ENCODE data around the gene PHGDH. TPM values are rescaled to one million over a fixed set of nuclear protein-coding genes. Genes with fewer than 3 reads are reported as not detected.

Gene PHGDH
- total RNA-seq, 2 experiments from 2014 or later: 307 to 322 TPM

GRCh38 chr1:119715542-119715941, 3.8 kb downstream of the PHGDH start:
- H3K27me3 Mint-ChIP-seq: no peaks in the 10 kb centered on the region
- H3K9me3 Mint-ChIP-seq: peaks cover 2% of the 10 kb centered on the region
- POLR2A ChIA-PET: no interaction called here
- CTCF ChIA-PET: interaction anchor here (0.8 to 1.7 kb wide), 3 partner anchors 9 to 40 kb away, joined by 3 to 4 read pairs (median 4); no protein-coding TSS in a partner anchor
- ATAC-seq (no peak), DNase-seq (no peak)
- H3K4me3 Mint-ChIP-seq: peak overlapping the region; percentile 15
- TF ChIP-seq CTCF (IDR thresholded peaks at IDR 0.05): no peak
- H3K36me3 Mint-ChIP-seq (ENCODE audit: low read depth): peaks cover 57% of the 10 kb centered on the region
- intact Hi-C loops (cut with micrococcal nuclease): no loop called here
- peaks cover 50% of the 10 kb centered on the region for H3K4me1 Mint-ChIP-seq (ENCODE audit: low read depth)
- no peak overlapping the region for H3K27ac Mint-ChIP-seq

- CTCF ChIA-PET: interaction anchor here (1.0 kb wide), 1 partner anchor 25 kb away, joined by 4 read pairs; no protein-coding TSS in a partner anchor
- ATAC-seq (no peak), DNase-seq (no peak)
- Mint-ChIP-seq H3K4me1 (ENCODE audit: low read depth) (peaks cover 42% of the 10 kb centered on the region), H3K9me3 (no peaks in the 10 kb centered on the region), H3K36me3 (ENCODE audit: low read depth) (peaks cover 66% of the 10 kb centered on the region), H3K27me3 (no peaks in the 10 kb centered on the region), H3K4me3 (no peak overlapping the region), H3K27ac (no peak overlapping the region)
- no peak for TF ChIP-seq CTCF (IDR thresholded peaks at IDR 0.05)
- POLR2A ChIA-PET: interaction anchor here (0.5 to 0.9 kb wide), 3 partner anchors 10 to 17 kb away, joined by 3 to 4 read pairs (median 3); no protein-coding TSS in a partner anchor
- intact Hi-C loops (cut with micrococcal nuclease): no loop called here
Observed at GRCh38 chr1:119718409-119718808, 6.7 kb downstream of the PHGDH start.

DNA sequence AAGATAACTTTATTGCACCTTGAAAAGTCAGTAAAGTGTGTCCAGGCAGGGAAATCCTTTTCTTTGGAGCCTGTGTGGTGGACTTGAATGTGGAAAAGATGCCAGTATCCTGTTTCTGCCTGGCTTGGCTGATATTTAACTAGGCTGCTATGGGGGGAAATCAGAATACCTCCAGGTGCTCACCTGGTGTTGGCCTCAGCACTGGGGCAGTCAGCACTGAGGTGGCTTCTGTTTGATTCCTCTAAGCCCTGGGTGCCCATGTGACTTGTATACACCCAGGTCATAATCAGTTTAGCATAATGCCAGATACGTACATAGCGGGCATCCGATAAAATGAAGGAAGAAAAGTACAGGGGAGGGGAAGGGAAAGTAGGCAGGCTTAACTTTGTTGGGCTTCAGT, 7.2 kb downstream of the PHGDH start:
- intact Hi-C loops (cut with micrococcal nuclease): no loop called here
- Mint-ChIP-seq H3K27me3 (no peaks in the 10 kb centered on the region), H3K27ac (no peak overlapping the region), H3K36me3 (ENCODE audit: low read depth) (peaks cover 66% of the 10 kb centered on the region), H3K9me3 (no peaks in the 10 kb centered on the region), H3K4me1 (ENCODE audit: low read depth) (peaks cover 37% of the 10 kb centered on the region), H3K4me3 (no peak overlapping the region)
- POLR2A ChIA-PET: no interaction called here
- ATAC-seq (no peak), DNase-seq (no peak)
- TF ChIP-seq CTCF (IDR thresholded peaks at IDR 0.05): no peak
- CTCF ChIA-PET: no interaction called here

- H3K9me3 Mint-ChIP-seq: no peaks in the 10 kb centered on the region
- no peak for DNase-seq
- H3K4me1 Mint-ChIP-seq (ENCODE audit: low read depth): peaks cover 18% of the 10 kb centered on the region
- no peak for ATAC-seq
- no peak for TF ChIP-seq CTCF (IDR thresholded peaks at IDR 0.05)
- ChIA-PET CTCF (interaction anchor here (1.0 kb wide), 1 partner anchor 46 kb away, joined by 3 read pairs; no protein-coding TSS in a partner anchor), POLR2A (interaction anchor here (0.6 to 1.1 kb wide), 2 partner anchors 10 kb away, joined by 3 to 6 read pairs; no protein-coding TSS in a partner anchor)
- H3K27me3 Mint-ChIP-seq: no peaks in the 10 kb centered on the region
- H3K36me3 Mint-ChIP-seq (ENCODE audit: low read depth): peaks cover 65% of the 10 kb centered on the region
- H3K4me3 Mint-ChIP-seq: no peak overlapping the region
- intact Hi-C loops (cut with micrococcal nuclease): no loop called here
- no peak overlapping the region for H3K27ac Mint-ChIP-seq
Observed at GRCh38 chr1:119720866-119721440, 9.2 kb downstream of the PHGDH start.

DNA sequence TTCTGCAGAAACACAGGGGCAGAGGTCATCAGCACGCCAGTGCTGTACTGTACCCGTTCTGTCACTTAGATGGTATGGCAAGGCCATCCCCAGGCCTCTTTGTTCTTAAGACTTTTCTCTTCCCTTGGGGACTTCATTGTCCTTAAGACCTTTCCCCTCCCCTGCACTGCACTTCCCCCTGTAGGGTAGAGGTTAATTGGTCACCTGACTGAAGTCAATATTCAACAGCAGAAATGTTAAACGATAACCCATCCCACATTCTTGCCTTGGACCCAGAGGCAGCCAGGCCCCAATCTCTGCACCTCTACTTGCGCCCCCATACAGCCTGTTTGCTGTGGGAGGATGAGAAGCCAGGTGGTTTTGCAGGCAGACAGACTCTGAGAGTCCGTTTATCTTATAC, 10.2 kb downstream of the PHGDH start:
- intact Hi-C loops (cut with micrococcal nuclease): no loop called here
- TF ChIP-seq CTCF (IDR thresholded peaks at IDR 0.05): no peak
- Mint-ChIP-seq H3K27me3 (no peaks in the 10 kb centered on the region), H3K9me3 (no peaks in the 10 kb centered on the region), H3K4me3 (no peak overlapping the region), H3K27ac (no peak overlapping the region), H3K36me3 (ENCODE audit: low read depth) (peaks cover 61% of the 10 kb centered on the region), H3K4me1 (ENCODE audit: low read depth) (peaks cover 11% of the 10 kb centered on the region)
- CTCF ChIA-PET: interaction anchor here (1.0 kb wide), 1 partner anchor 46 kb away, joined by 3 read pairs; no protein-coding TSS in a partner anchor
- no peak for DNase-seq
- no peak for ATAC-seq
- POLR2A ChIA-PET: interaction anchor here (0.6 kb wide), 1 partner anchor 9 kb away, joined by 3 read pairs; no protein-coding TSS in a partner anchor
